Measurements from ENCODE around the gene RAI1.

RAI1 gene

GRCh38 chr17:17757391-17757791, 76.1 kb downstream of the RAI1 start:
- TF ChIP-seq ZNF70 (CRISPR knock-in tag; IDR thresholded peaks at IDR 0.05) = no peak
- no peak for TF ChIP-seq ZNF565 (CRISPR knock-in tag; conservative IDR thresholded peaks at IDR 0.05; ENCODE audit: low read depth)
- no peak for TF ChIP-seq CREB5 (CRISPR knock-in tag; IDR thresholded peaks at IDR 0.05; ENCODE audit: low read depth)
- TF ChIP-seq CSDC2 (CRISPR knock-in tag; IDR thresholded peaks at IDR 0.05) = no peak
- TF ChIP-seq PATZ1 (CRISPR knock-in tag; IDR thresholded peaks at IDR 0.05; ENCODE audit: borderline replicate concordance) = no peak
- TF ChIP-seq POU6F1 (CRISPR knock-in tag; IDR thresholded peaks at IDR 0.05; ENCODE audit: borderline replicate concordance, low read depth) = no peak
- no peak for TF ChIP-seq ZFP30 (CRISPR knock-in tag; IDR thresholded peaks at IDR 0.05)
- TF ChIP-seq TOX (CRISPR knock-in tag; IDR thresholded peaks at IDR 0.05; ENCODE audit: borderline replicate concordance) = no peak
- TF ChIP-seq TCF4 (CRISPR knock-in tag; IDR thresholded peaks at IDR 0.05; ENCODE audit: borderline replicate concordance) = no peak
- no peak for TF ChIP-seq OSR1 (CRISPR knock-in tag; IDR thresholded peaks at IDR 0.05)
- ATAC-seq = no peak

- TF ChIP-seq GLIS3 (CRISPR knock-in tag; IDR thresholded peaks at IDR 0.05) = no peak
- TF ChIP-seq ISL1 (CRISPR knock-in tag; IDR thresholded peaks at IDR 0.05) = no peak
- TF ChIP-seq ESRRG (CRISPR knock-in tag; IDR thresholded peaks at IDR 0.05) = no peak
- TF ChIP-seq TCF4 (CRISPR knock-in tag; IDR thresholded peaks at IDR 0.05; ENCODE audit: borderline replicate concordance) = no peak
- ATAC-seq = no peak
Observed at GRCh38 chr17:17757956-17758845, 76.9 kb downstream of the RAI1 start.

GRCh38 chr17:17758941-17759563, 77.8 kb downstream of the RAI1 start:
- no peak for ATAC-seq
- no peak for TF ChIP-seq ISL1 (CRISPR knock-in tag; IDR thresholded peaks at IDR 0.05)
- no peak for TF ChIP-seq BACH2 (CRISPR knock-in tag; IDR thresholded peaks at IDR 0.05; ENCODE audit: borderline replicate concordance)
- TF ChIP-seq CSRNP3 (CRISPR knock-in tag; IDR thresholded peaks at IDR 0.05) = no peak
- no peak for TF ChIP-seq RARB (CRISPR knock-in tag; IDR thresholded peaks at IDR 0.05)
- no peak for TF ChIP-seq TOX (CRISPR knock-in tag; IDR thresholded peaks at IDR 0.05; ENCODE audit: borderline replicate concordance)
- TF ChIP-seq CSDC2 (CRISPR knock-in tag; IDR thresholded peaks at IDR 0.05) = no peak
- no peak for TF ChIP-seq SNAI2 (CRISPR knock-in tag; IDR thresholded peaks at IDR 0.05)
- no peak for TF ChIP-seq TCF4 (CRISPR knock-in tag; IDR thresholded peaks at IDR 0.05; ENCODE audit: borderline replicate concordance)
- TF ChIP-seq ZFP30 (CRISPR knock-in tag; IDR thresholded peaks at IDR 0.05) = no peak
- no peak for TF ChIP-seq ARNTL (CRISPR knock-in tag; IDR thresholded peaks at IDR 0.05; ENCODE audit: borderline replicate concordance, low read depth)
- no peak for TF ChIP-seq ZFP3 (CRISPR knock-in tag; IDR thresholded peaks at IDR 0.05)
- no peak for TF ChIP-seq PATZ1 (CRISPR knock-in tag; IDR thresholded peaks at IDR 0.05; ENCODE audit: borderline replicate concordance)
- TF ChIP-seq PPARA (CRISPR knock-in tag; IDR thresholded peaks at IDR 0.05; ENCODE audit: borderline replicate concordance) = no peak
- no peak for TF ChIP-seq TSHZ2 (CRISPR knock-in tag; IDR thresholded peaks at IDR 0.05)
- no peak for TF ChIP-seq ESRRG (CRISPR knock-in tag; IDR thresholded peaks at IDR 0.05)
- no peak for TF ChIP-seq ZNF565 (CRISPR knock-in tag; conservative IDR thresholded peaks at IDR 0.05; ENCODE audit: low read depth)

Measured in SK-N-SH treated with all-trans-retinoic acid at 6 μM for 48 hours (cell line).